CD4-positive, alpha-beta T cell (primary cell): Measurements from ENCODE around the gene FRY. TPM values are rescaled to one million over a fixed set of nuclear protein-coding genes. Genes with fewer than 3 reads are reported as not detected.

Experiments
- ATAC-seq: fragments of 200-7000 bp; cut with Tn5 transposase; one replicate; pipeline ENCODE4 v1.10.0; 2022; ENCODE audit warnings: mild to moderate bottlenecking; ENCODE audit not compliant: poor library complexity
- CTCF ChIA-PET: fragments of 350-600 bp; sonication (Branson Sonifier 250); formaldehyde crosslinking; loops from one replicate; lab custom pipeline; 2021; ENCODE audit warnings: antibody characterized with exemption, inconsistent platforms; lab: Charles Lee
- POLR2A ChIA-PET: fragments of 350-600 bp; sonication (Branson Sonifier 250); formaldehyde crosslinking; loops from one replicate; lab custom pipeline; 2021; ENCODE audit warnings: antibody characterized with exemption, inconsistent platforms; lab: Charles Lee
- DNase-seq, 14 experiments: peaks; one replicate each; pipeline ENCODE4 v3.0.0-alpha.2; 2013 to 2020; ENCODE audit warnings: mixed read lengths in 2 of 14
- H3K27ac ChIP-seq, 2 donors: one replicate each; pipeline versions ENCODE4 v1.5.1 to v1.7.0; 2013; ENCODE audit warnings: low read length in 2 of 2, low read depth in 1 of 2, mild to moderate bottlenecking in 1 of 2
- H3K27me3 ChIP-seq, 2 experiments: 1 replicate in 1 of 2; 2 replicates in 1 of 2; pipeline versions ENCODE4 v1.6.1 to v1.7.0; 2013; ENCODE audit warnings: low read length in 2 of 2, control low read depth in 1 of 2, mild to moderate bottlenecking in 1 of 2, moderate library complexity in 1 of 2; ENCODE audit not compliant: insufficient read depth in 2 of 2, control insufficient read depth in 1 of 2
- H3K36me3 ChIP-seq: one replicate; pipeline ENCODE4 v1.6.1; 2013; ENCODE audit warnings: low read length, control low read depth; ENCODE audit not compliant: insufficient read depth
- H3K4me1 ChIP-seq: one replicate; pipeline ENCODE4 v1.6.1; 2013; ENCODE audit warnings: low read length, control low read depth; ENCODE audit not compliant: insufficient read depth
- H3K4me3 ChIP-seq: one replicate; pipeline ENCODE4 v1.5.1; 2013; ENCODE audit warnings: mild to moderate bottlenecking, low read length, moderate library complexity
- H3K9me3 ChIP-seq, 2 experiments: 1 replicate in 1 of 2; 2 replicates in 1 of 2; pipeline versions ENCODE4 v1.6.1 to v1.7.0; 2013; ENCODE audit warnings: low read length in 2 of 2, mild to moderate bottlenecking in 2 of 2, control low read depth in 1 of 2, moderate library complexity in 1 of 2; ENCODE audit not compliant: control insufficient read depth in 1 of 2, insufficient read depth in 1 of 2
- H3K27ac Mint-ChIP-seq: one replicate; pipeline ENCODE4 v1.8.0; 2020; ENCODE audit warnings: mixed read lengths
- H3K27me3 Mint-ChIP-seq: one replicate; pipeline ENCODE4 v1.8.0; 2021; ENCODE audit warnings: mixed read lengths
- H3K36me3 Mint-ChIP-seq: one replicate; pipeline ENCODE4 v1.8.0; 2021; ENCODE audit warnings: low read depth, mixed read lengths
- H3K4me1 Mint-ChIP-seq: one replicate; pipeline ENCODE4 v1.8.0; 2021; ENCODE audit warnings: low read depth, mixed read lengths
- H3K4me3 Mint-ChIP-seq: one replicate; pipeline ENCODE4 v1.8.0; 2020; ENCODE audit warnings: mild to moderate bottlenecking, mixed read lengths
- H3K9me3 Mint-ChIP-seq: one replicate; pipeline ENCODE4 v1.8.0; 2020; ENCODE audit warnings: mixed read lengths
- CTCF ChIP-seq: fragments of 200-600 bp; IDR thresholded peaks from one replicate; pipeline ENCODE4 v1.8.0; 2022; ENCODE audit warnings: antibody characterized with exemption, mild to moderate bottlenecking
- intact Hi-C, 2 experiments: fragments of 100-400 bp; cut with DNase I in 1 of 2; cut with micrococcal nuclease in 1 of 2; formaldehyde crosslinking; loops; one replicate each; pipeline versions ENCODE4 v1.15.1 to v1.9.0; 2023 to 2025; cut with DNase I, micrococcal nuclease
- total RNA-seq, 174 experiments: library from RNA in 2 of 174; stranded (reverse) in 2 of 174; gene quantifications; one replicate each; pipeline ENCODE4 v1.2.3 and lab custom pipeline; 2021 to 2026

FRY gene
- total RNA-seq, 2 experiments from 2014 or later, result 13.7 to 18.4 TPM

DNA sequence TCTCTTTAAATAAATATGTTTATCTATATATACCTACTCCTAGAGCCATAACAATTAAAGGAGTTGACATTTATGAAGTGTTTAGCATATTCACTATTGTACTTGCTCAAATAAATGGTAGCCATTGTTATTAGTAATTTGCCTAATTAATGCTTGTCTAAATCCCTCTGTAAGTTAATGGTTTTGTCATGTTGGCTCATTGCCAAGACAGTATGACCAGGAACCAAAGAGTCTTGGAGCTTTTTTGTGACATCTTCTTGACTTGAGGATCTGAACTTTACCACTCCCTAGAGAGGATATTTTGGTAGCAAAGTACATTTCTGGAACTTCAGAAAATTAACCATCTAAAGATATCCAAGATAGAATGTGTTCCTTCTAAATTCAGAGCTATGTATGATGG lies 15.5 kb downstream of the FRY start:
- Histone ChIP-seq H3K27ac (no peak overlapping the region), H3K4me1 (peaks cover 24% of the 10 kb centered on the region), H3K4me3 (no peak overlapping the region), H3K9me3 (no peaks in the 10 kb centered on the region), H3K27me3 (no peaks in the 10 kb centered on the region), H3K36me3 (no peaks in the 10 kb centered on the region)
- CTCF ChIA-PET, result interaction anchor here (0.8 to 1.6 kb wide), 3 partner anchors 10 to 16 kb away, joined by 3 to 4 read pairs (median 3); no protein-coding TSS in a partner anchor
- ATAC-seq (no peak), DNase-seq (no peak)
- H3K36me3 Mint-ChIP-seq, result peaks cover 4% of the 10 kb centered on the region
- no peak overlapping the region for H3K27ac Mint-ChIP-seq
- peaks cover 57% of the 10 kb centered on the region for H3K4me1 Mint-ChIP-seq
- TF ChIP-seq CTCF, result no peak
- POLR2A ChIA-PET, result interaction anchor here (0.7 to 5.2 kb wide), 3 partner anchors 9 to 18 kb away, joined by 3 to 23 read pairs (median 3); partner anchors contain the start of gene FRY
- no peak overlapping the region for H3K4me3 Mint-ChIP-seq
- no peaks in the 10 kb centered on the region for H3K27me3 Mint-ChIP-seq
- H3K9me3 Mint-ChIP-seq, result peaks cover 3% of the 10 kb centered on the region
- intact Hi-C loops, result no loop called here

- Histone ChIP-seq H3K4me1 (peaks cover 18% of the 10 kb centered on the region), H3K9me3 (no peaks in the 10 kb centered on the region), H3K27me3 (no peaks in the 10 kb centered on the region), H3K36me3 (no peaks in the 10 kb centered on the region), H3K4me3 (no peak overlapping the region), H3K27ac (no peak overlapping the region)
- DNase-seq (peak in 2 of 14 experiments; percentile 11 to 20), ATAC-seq (no peak)
- no peak for TF ChIP-seq CTCF
- intact Hi-C loops, result no loop called here
- Mint-ChIP-seq H3K4me3 (peak overlapping the region; percentile 42), H3K27me3 (no peaks in the 10 kb centered on the region), H3K36me3 (peaks cover 1% of the 10 kb centered on the region), H3K4me1 (peaks cover 50% of the 10 kb centered on the region), H3K27ac (peak overlapping the region; percentile 29), H3K9me3 (peaks cover 1% of the 10 kb centered on the region)
- POLR2A ChIA-PET, result interaction anchor here (0.7 to 5.2 kb wide), 3 partner anchors 9 to 18 kb away, joined by 3 to 23 read pairs (median 3); partner anchors contain the start of gene FRY
- CTCF ChIA-PET, result interaction anchor here (0.9 to 1.6 kb wide), 2 partner anchors 10 to 16 kb away, joined by 3 read pairs; no protein-coding TSS in a partner anchor
These were observed 16.2 kb downstream of the FRY start for GRCh38 chr13:32047793-32048192.

GRCh38 chr13:32048816-32049215 lies 17.2 kb downstream of the FRY start:
- Histone ChIP-seq H3K27me3 (no peaks in the 10 kb centered on the region), H3K9me3 (no peaks in the 10 kb centered on the region), H3K4me1 (peaks cover 21% of the 10 kb centered on the region), H3K36me3 (no peaks in the 10 kb centered on the region), H3K27ac (no peak overlapping the region), H3K4me3 (no peak overlapping the region)
- Mint-ChIP-seq H3K27ac (no peak overlapping the region), H3K9me3 (no peaks in the 10 kb centered on the region), H3K36me3 (no peaks in the 10 kb centered on the region), H3K4me1 (peaks cover 49% of the 10 kb centered on the region), H3K4me3 (no peak overlapping the region), H3K27me3 (no peaks in the 10 kb centered on the region)
- no peak for DNase-seq
- intact Hi-C loops, result no loop called here
- CTCF ChIA-PET, result no interaction called here
- TF ChIP-seq CTCF, result no peak
- no peak for ATAC-seq
- POLR2A ChIA-PET, result interaction anchor here (5.2 kb wide), 1 partner anchor 17 kb away, joined by 23 read pairs; the partner anchor contains the start of gene FRY
